Common myeloid progenitor, CD34-positive (primary cell): ENCODE measurements around the gene CHRNG.

Experiments
- CTCF ChIA-PET: fragments of 350-600 bp; sonication (Branson Sonifier 250); formaldehyde crosslinking; loops from one replicate; lab custom pipeline; 2021; ENCODE audit warnings: antibody characterized with exemption; lab: Charles Lee
- POLR2A ChIA-PET: fragments of 350-600 bp; sonication (Branson Sonifier 250); formaldehyde crosslinking; loops from one replicate; lab custom pipeline; 2021; ENCODE audit warnings: antibody characterized with exemption; lab: Charles Lee
- DNase-seq, 3 donors: peaks; one replicate each; pipeline versions ENCODE4 v3.0.0 to v3.0.0-alpha.2; 2013
- H3K27ac ChIP-seq, 2 experiments: 1 replicate in 1 of 2; 2 replicates in 1 of 2; pipeline ENCODE4 v1.7.0; 2013; ENCODE audit warnings: inconsistent platforms in 2 of 2, low read length in 2 of 2, mild to moderate bottlenecking in 2 of 2, low read depth in 1 of 2, moderate library complexity in 1 of 2; ENCODE audit not compliant: severe bottlenecking in 2 of 2, insufficient read depth in 1 of 2, poor library complexity in 1 of 2
- H3K27me3 ChIP-seq, 5 experiments: replicated peaks in 2 of 5; 1 replicate in 3 of 5; 2 replicates in 2 of 5; pipeline versions ENCODE4 v1.6.1 to v1.7.0; 2013; ENCODE audit warnings: low read length in 4 of 5, mild to moderate bottlenecking in 2 of 5, moderate library complexity in 2 of 5, inconsistent platforms in 1 of 5; ENCODE audit not compliant: insufficient read depth in 5 of 5, control insufficient read depth in 4 of 5
- H3K36me3 ChIP-seq, 4 experiments: 1 replicate in 2 of 4; 2 replicates in 2 of 4; pipeline versions ENCODE4 v1.6.1 to v1.7.0; 2013; ENCODE audit warnings: low read length in 3 of 4, control low read depth in 1 of 4, mild to moderate bottlenecking in 1 of 4; ENCODE audit not compliant: control insufficient read depth in 4 of 4, insufficient read depth in 4 of 4
- H3K4me1 ChIP-seq, 4 experiments: 1 replicate in 3 of 4; 2 replicates in 1 of 4; pipeline versions ENCODE4 v1.6.1 to v1.7.1; 2013; ENCODE audit warnings: low read length in 3 of 4, mild to moderate bottlenecking in 3 of 4, control low read depth in 1 of 4, inconsistent platforms in 1 of 4, moderate library complexity in 1 of 4; ENCODE audit not compliant: control insufficient read depth in 4 of 4, insufficient read depth in 4 of 4; ENCODE audit errors: control extremely low read depth in 1 of 4
- H3K4me3 ChIP-seq, 7 experiments: 1 replicate in 4 of 7; 2 replicates in 3 of 7; pipeline versions ENCODE4 v1.5.1 to v1.7.0; 2013; ENCODE audit warnings: mild to moderate bottlenecking in 7 of 7, low read length in 6 of 7, moderate library complexity in 6 of 7, inconsistent platforms in 2 of 7, low read depth in 2 of 7, control low read depth in 1 of 7; ENCODE audit not compliant: insufficient read depth in 4 of 7, control insufficient read depth in 1 of 7; ENCODE audit errors: extremely low read depth in 1 of 7
- H3K9me3 ChIP-seq, 5 experiments: 1 replicate in 4 of 5; 2 replicates in 1 of 5; pipeline versions ENCODE4 v1.6.1 to v1.7.1; 2013; ENCODE audit warnings: low read length in 4 of 5, mild to moderate bottlenecking in 2 of 5, inconsistent platforms in 1 of 5, low read depth in 1 of 5, moderate library complexity in 1 of 5; ENCODE audit not compliant: control insufficient read depth in 4 of 5, insufficient read depth in 2 of 5; ENCODE audit errors: control extremely low read depth in 1 of 5
- WGBS: methylation state at CpG from one replicate; pipeline ENCODE4 v1.1.5; 2013; ENCODE audit not compliant: insufficient coverage; 5-methylcytosine and 5-hydroxymethylcytosine counted together

CHRNG gene

GRCh38 chr2:232538671-232539070 lies 821 bp upstream of the CHRNG start:
- DNase-seq: no peak
- Histone ChIP-seq H3K36me3 (no peaks in the 10 kb centered on the region), H3K9me3 (peaks cover 0 to 7% (median 6%) of the 10 kb centered on the region in 5 experiments), H3K4me3 (no peak overlapping the region), H3K4me1 (peaks cover 0 to 20% (median 7%) of the 10 kb centered on the region in 4 experiments), H3K27me3 (peaks cover 0 to 13% (median 3%) of the 10 kb centered on the region in 5 experiments), H3K27ac (no peak overlapping the region)
- WGBS: 0% methylated on average over 3 of the region's 4 CpGs
- ChIA-PET POLR2A (no interaction called here), CTCF (interaction anchor here (0.7 kb wide), 1 partner anchor 515 kb away, joined by 3 read pairs; no protein-coding TSS in a partner anchor)

- Histone ChIP-seq H3K36me3 (peaks cover 0 to 6% (median 2%) of the 10 kb centered on the region in 4 experiments), H3K4me3 (no peak overlapping the region), H3K27me3 (peaks cover 0 to 13% (median 3%) of the 10 kb centered on the region in 5 experiments), H3K4me1 (peaks cover 0 to 20% (median 7%) of the 10 kb centered on the region in 4 experiments), H3K9me3 (peaks cover 0 to 7% (median 6%) of the 10 kb centered on the region in 5 experiments), H3K27ac (no peak overlapping the region)
- 91% methylated on average over 14 of the region's 17 CpGs for WGBS
- ChIA-PET POLR2A (no interaction called here), CTCF (interaction anchor here (1.0 kb wide), 1 partner anchor 94 kb away, joined by 3 read pairs; no protein-coding TSS in a partner anchor)
- no peak for DNase-seq
These were observed 1.0 kb downstream of the CHRNG start for GRCh38 chr2:232540441-232541041.

- WGBS: 46% methylated on average over 12 of the region's 19 CpGs
- CTCF ChIA-PET: no interaction called here
These were observed 1.9 kb downstream of the CHRNG start for GRCh38 chr2:232541195-232541960.

GRCh38 chr2:232541961-232542714 lies 2.6 kb downstream of the CHRNG start:
- Histone ChIP-seq H3K27ac (no peak overlapping the region), H3K36me3 (peaks cover 7 to 19% (median 12%) of the 10 kb centered on the region in 4 experiments), H3K4me1 (peaks cover 0 to 28% (median 9%) of the 10 kb centered on the region in 4 experiments), H3K9me3 (peaks cover 0 to 1% (median 0%) of the 10 kb centered on the region in 5 experiments), H3K4me3 (no peak overlapping the region), H3K27me3 (peaks cover 0 to 13% (median 0%) of the 10 kb centered on the region in 5 experiments)
- no peak for DNase-seq
- ChIA-PET CTCF (interaction anchor here (0.6 kb wide), 1 partner anchor 206 kb away, joined by 3 read pairs; no protein-coding TSS in a partner anchor), POLR2A (no interaction called here)
- 76% methylated on average over 9 of the region's 9 CpGs for WGBS

More at GRCh38 chr2:232541195-232541960, 1.9 kb downstream of the CHRNG start:
- peaks cover 2 to 11% (median 6%) of the 10 kb centered on the region in 4 experiments for H3K36me3 ChIP-seq
- H3K27me3 ChIP-seq: peaks cover 0 to 13% (median under 1%) of the 10 kb centered on the region in 5 experiments
- H3K4me3 ChIP-seq: no peak overlapping the region
- peak; percentile 31 to 62 (median 48) for DNase-seq
- POLR2A ChIA-PET: no interaction called here
- peaks cover 0 to 3% (median under 1%) of the 10 kb centered on the region in 5 experiments for H3K9me3 ChIP-seq
- H3K27ac ChIP-seq: no peak overlapping the region
- peaks cover 0 to 25% (median 8%) of the 10 kb centered on the region in 4 experiments for H3K4me1 ChIP-seq

- CTCF ChIA-PET: interaction anchor here (0.6 kb wide), 1 partner anchor 207 kb away, joined by 3 read pairs; no protein-coding TSS in a partner anchor
These were observed 3.4 kb downstream of the CHRNG start for GRCh38 chr2:232542715-232543467.

GRCh38 chr2:232543491-232543890 lies 4.0 kb downstream of the CHRNG start:
- no peak for DNase-seq
- WGBS: 88% methylated on average over 13 of the region's 14 CpGs
- H3K36me3 ChIP-seq: peaks cover 7 to 23% (median 15%) of the 10 kb centered on the region in 4 experiments
- peaks cover 0 to 10% (median 0%) of the 10 kb centered on the region in 5 experiments for H3K27me3 ChIP-seq
- H3K4me3 ChIP-seq: no peak overlapping the region
- ChIA-PET CTCF (no interaction called here), POLR2A (no interaction called here)
- no peak overlapping the region for H3K27ac ChIP-seq
- H3K9me3 ChIP-seq: peaks cover 0 to 1% (median 0%) of the 10 kb centered on the region in 5 experiments
- peaks cover 0 to 25% (median 9%) of the 10 kb centered on the region in 4 experiments for H3K4me1 ChIP-seq

More at GRCh38 chr2:232542715-232543467, 3.4 kb downstream of the CHRNG start:
- Histone ChIP-seq H3K4me1 (peaks cover 0 to 28% (median 9%) of the 10 kb centered on the region in 4 experiments), H3K36me3 (peaks cover 7 to 23% (median 15%) of the 10 kb centered on the region in 4 experiments), H3K4me3 (no peak overlapping the region), H3K27me3 (peaks cover 0 to 11% (median 0%) of the 10 kb centered on the region in 5 experiments), H3K9me3 (peaks cover 0 to 1% (median 0%) of the 10 kb centered on the region in 5 experiments), H3K27ac (no peak overlapping the region)
- DNase-seq: no peak
- POLR2A ChIA-PET: no interaction called here
- WGBS: 95% methylated on average over 19 of the region's 20 CpGs
